Epithelial cell of proximal tubule (primary cell): ENCODE results near the gene MYRF. TPM values are rescaled to one million over a fixed set of nuclear protein-coding genes. Genes with fewer than 3 reads are reported as not detected.

Source experiments
- DNase-seq: peaks from one replicate; pipeline ENCODE4 v3.0.0-alpha.2; 2011; ENCODE audit warnings: low read depth
- H3K4me3 ChIP-seq: 2 replicates; pipeline ENCODE4 v1.5.1; 2011; ENCODE audit warnings: low read depth, mild to moderate bottlenecking, low read length
- total RNA-seq: library from RNA; depleted of rRNA; stranded (reverse); fragments of >200 nt; gene quantifications from 2 replicates; pipeline ENCODE4 v1.2.3, GENCODE V29; 2015
- TF ChIP-seq, protein P1 (sequence below): conservative IDR thresholded peaks from 2 replicates; pipeline ENCODE4 v1.5.1; 2012; ENCODE audit warnings: low read depth, mild to moderate bottlenecking, low read length

Gene MYRF
- total RNA-seq, 1 donor from 2014 or later, result 25.0 TPM

DNA sequence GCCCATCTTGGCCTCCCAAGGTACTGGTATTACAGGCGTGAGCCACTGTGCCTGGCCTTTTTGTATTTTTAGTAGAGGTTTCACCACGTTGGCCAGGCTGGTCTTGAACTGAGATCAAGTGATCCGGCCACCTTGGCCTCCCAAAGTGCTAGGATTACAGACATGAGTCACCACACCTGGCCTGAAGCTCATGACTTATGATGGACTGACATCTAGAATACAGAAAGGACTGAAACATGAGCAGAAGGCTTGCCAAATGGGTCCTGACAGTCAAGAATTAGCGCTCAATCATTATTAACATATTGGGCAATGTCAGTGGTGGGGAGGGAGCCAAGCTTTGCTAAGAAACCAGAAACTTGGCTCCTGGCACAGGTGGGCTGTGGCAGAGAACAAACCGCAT lies 59.4 kb downstream of the MYRF start:
- TF ChIP-seq, protein P1, sequence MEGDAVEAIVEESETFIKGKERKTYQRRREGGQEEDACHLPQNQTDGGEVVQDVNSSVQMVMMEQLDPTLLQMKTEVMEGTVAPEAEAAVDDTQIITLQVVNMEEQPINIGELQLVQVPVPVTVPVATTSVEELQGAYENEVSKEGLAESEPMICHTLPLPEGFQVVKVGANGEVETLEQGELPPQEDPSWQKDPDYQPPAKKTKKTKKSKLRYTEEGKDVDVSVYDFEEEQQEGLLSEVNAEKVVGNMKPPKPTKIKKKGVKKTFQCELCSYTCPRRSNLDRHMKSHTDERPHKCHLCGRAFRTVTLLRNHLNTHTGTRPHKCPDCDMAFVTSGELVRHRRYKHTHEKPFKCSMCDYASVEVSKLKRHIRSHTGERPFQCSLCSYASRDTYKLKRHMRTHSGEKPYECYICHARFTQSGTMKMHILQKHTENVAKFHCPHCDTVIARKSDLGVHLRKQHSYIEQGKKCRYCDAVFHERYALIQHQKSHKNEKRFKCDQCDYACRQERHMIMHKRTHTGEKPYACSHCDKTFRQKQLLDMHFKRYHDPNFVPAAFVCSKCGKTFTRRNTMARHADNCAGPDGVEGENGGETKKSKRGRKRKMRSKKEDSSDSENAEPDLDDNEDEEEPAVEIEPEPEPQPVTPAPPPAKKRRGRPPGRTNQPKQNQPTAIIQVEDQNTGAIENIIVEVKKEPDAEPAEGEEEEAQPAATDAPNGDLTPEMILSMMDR, result no peak
- H3K4me3 ChIP-seq, result no peak overlapping the region
- no peak for DNase-seq

DNA sequence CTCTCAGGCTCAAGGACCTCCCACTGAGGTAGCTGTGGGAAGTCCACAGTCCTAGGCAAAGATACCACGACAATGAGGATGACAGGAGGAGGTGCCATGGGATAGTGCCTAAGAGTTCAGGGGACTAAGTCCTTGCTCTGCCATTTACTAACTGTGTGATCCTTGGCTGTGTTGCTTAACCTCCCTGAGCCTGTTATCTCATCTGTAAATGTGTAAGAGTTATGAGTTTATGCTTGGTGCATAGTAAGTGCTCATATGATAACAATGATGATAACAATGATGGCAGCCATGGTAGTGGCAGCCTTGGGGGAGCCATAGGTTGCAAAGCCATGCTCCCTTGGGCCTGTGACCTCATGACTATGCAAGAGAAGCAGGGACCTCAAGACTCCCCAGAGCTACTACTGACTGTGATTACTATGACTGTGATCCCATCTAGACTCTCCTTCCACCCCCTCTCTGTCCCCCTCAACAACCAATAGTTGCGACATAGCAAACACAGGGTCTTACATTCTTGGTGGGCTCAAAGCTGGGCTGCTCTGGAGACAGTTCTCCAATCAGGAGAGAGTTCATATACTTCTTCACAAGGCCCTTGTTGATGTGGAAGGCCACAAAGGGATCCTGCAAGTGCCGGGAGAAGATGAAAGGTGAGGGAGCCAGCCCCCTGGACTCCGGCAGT lies 60.4 kb downstream of the MYRF start:
- DNase-seq, result no peak
- TF ChIP-seq, protein P1, result no peak

DNA sequence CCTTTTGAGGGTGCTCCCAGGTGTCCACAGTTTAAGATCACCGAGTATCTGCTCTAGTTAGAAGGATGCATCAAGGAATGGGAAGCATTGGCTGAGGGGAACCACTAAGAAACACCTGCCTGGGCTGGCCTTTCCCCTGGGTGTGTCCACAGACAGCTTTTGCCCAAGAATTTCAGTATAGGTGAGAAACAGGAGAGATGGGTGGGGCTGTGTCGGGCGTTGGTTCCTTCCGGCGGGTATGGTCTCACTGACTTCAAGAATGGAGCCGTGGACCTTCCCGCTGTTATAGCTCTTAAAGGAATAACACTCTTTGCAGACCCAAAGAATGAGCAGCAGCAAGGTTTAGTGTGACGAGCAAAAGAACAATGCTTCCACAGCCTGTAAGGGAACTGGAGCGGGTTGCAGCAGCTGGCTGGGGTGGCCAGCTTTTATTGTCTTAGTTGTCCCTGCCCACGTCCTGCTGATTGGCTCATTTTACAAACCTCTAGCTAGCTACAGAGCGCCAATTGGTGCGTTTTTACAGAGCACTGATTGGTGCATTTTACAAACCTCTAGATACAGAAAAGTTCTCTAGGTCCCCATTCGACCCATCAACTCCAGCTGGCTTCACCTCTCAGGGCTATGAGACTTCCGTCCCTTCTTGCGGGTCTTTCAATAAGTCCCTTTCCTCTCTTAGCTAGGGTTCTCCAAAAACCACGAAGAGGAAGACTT lies 62.0 kb downstream of the MYRF start:
- no peak for DNase-seq
- TF ChIP-seq, protein P1, result no peak
- peak overlapping the region; percentile 91 for H3K4me3 ChIP-seq

More for the DNA sequence above, 60.4 kb downstream of the MYRF start:
- no peak overlapping the region for H3K4me3 ChIP-seq

DNA sequence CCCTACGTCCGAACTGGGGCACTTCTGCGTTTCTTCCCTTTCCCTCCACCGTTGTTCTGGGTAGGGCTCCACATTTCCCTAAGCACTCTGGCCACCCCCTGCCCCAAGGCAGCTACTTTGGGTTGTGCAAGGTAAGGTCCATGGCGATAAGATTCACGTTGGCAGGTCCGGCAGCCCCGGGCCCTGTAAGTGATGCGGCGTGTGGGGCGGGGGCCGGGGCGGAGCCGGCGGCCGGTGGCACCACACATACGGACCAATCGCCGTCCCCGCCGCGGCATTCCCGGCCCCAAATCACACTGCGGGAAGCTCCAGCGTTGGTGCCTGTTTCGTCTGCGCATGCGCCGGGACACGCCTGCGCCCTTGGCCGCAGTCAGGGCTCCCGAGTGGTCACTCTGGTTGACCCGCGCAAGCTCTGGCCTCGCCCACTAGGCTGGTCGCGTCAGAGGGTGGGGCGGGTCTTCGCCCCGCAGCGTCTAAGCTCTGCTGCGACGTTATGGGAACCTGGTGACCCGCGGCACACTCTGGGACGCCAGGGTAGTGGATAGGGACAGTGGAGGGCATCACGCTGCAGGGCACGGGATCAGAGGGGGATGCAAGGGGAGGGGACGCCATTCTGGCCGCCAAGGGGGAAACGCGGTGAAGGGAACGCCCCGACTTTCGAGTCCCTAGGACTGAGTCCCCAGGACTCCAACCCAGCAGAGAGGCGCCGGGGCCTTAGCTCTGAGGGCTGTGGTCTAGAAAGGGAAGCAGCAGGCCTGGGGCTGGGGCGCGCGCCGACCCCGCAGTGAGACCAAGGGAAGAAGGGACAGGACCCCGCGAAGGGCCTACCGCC lies 62.7 kb downstream of the MYRF start:
- TF ChIP-seq, protein P1, result no peak
- peak; percentile 61 for DNase-seq
- H3K4me3 ChIP-seq, result peak overlapping the region; percentile 91

DNA sequence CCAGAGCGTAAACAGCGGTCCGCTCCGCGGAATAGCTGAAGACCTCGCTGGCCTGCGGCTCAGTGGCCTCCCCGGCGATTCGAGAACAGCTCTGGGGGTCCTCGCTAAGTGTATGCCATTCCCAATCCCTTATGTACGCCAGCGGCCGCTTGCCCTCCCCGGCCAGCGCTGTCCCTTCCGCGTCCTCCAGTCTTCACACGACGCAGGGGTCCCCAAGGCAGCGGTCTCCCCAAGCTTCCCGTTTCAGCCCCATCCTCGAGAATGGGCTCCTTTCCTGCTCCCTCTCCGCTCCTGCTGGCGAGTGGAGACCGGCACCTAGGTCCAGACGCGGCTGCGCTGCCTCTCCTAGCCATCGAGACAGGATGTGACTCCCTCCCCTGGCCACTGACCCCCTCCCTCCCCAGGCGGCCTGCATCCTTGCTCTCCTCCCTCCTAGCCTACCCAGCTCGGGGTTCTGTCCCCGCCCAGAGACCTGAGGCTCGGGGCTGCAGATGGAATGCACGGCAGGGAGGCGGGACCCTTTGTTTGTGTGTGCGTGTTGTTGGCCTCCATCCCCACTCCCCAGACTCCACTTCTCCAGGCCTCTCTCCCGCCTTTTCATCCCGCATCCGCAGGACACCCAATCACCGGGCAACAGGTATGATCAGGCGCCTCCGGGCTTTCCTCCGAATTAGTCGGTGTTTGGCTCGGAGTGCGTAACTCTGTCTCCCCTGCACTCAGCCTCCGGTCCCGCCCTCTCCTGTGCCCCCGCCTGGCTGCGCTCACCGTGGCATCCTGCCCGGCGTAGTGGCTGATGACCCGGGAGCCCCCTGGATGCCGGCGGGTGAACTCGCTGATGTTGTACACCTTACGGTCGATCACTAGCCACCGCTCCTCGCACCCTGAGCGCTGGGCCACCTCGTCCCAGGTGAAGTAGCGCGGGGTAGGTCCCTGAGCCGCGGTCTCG lies 63.6 kb downstream of the MYRF start:
- TF ChIP-seq, protein P1, result no peak
- DNase-seq, result no peak
- H3K4me3 ChIP-seq, result peak overlapping the region; percentile 91
